Measurements from ENCODE around the gene KRT2.

DNA sequence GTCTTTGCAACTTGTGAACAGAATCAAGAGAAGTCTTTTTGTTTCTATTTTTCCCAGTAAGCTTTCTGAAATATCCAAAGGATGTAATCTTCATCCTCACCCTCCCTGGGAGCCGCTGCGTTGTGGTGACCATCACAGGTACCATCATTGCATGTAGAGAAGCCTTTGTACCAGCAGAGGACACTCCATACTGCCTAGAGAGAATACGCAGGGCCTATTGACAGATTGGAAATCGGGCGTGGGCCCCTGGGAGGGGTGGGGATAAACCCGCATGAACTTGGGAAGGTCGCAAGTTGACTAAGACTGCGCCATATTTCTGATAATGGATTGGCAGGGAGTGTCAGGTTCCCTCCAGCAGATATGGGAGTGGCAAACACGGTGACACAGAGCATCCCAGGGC lies 15.5 kb upstream of the KRT2 start:
- TF ChIP-seq, protein P1, sequence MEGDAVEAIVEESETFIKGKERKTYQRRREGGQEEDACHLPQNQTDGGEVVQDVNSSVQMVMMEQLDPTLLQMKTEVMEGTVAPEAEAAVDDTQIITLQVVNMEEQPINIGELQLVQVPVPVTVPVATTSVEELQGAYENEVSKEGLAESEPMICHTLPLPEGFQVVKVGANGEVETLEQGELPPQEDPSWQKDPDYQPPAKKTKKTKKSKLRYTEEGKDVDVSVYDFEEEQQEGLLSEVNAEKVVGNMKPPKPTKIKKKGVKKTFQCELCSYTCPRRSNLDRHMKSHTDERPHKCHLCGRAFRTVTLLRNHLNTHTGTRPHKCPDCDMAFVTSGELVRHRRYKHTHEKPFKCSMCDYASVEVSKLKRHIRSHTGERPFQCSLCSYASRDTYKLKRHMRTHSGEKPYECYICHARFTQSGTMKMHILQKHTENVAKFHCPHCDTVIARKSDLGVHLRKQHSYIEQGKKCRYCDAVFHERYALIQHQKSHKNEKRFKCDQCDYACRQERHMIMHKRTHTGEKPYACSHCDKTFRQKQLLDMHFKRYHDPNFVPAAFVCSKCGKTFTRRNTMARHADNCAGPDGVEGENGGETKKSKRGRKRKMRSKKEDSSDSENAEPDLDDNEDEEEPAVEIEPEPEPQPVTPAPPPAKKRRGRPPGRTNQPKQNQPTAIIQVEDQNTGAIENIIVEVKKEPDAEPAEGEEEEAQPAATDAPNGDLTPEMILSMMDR (IDR thresholded peaks at IDR 0.05), result no peak
- TF ChIP-seq, protein P2, sequence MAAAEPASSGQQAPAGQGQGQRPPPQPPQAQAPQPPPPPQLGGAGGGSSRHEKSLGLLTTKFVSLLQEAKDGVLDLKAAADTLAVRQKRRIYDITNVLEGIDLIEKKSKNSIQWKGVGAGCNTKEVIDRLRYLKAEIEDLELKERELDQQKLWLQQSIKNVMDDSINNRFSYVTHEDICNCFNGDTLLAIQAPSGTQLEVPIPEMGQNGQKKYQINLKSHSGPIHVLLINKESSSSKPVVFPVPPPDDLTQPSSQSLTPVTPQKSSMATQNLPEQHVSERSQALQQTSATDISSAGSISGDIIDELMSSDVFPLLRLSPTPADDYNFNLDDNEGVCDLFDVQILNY (CRISPR knock-in tag; IDR thresholded peaks at IDR 0.05), result no peak
- no peak for TF ChIP-seq JUN (CRISPR knock-in tag; IDR thresholded peaks at IDR 0.05)
